Neuronal stem cell (in vitro differentiated cells): ENCODE measurements around the gene CNIH2.

Source experiments
- DNase-seq: peaks from one replicate; pipeline ENCODE4 v3.0.0-alpha.2; 2013; ENCODE audit warnings: low spot score
- H2AFZ ChIP-seq: one replicate; pipeline ENCODE4 v1.6.1; 2013; ENCODE audit warnings: mild to moderate bottlenecking, low read length, inconsistent platforms
- H2AK5ac ChIP-seq: 2 replicates; pipeline ENCODE4 v1.6.1; 2013; ENCODE audit warnings: low read depth, mild to moderate bottlenecking, inconsistent platforms, low read length, moderate library complexity, mixed read lengths
- H2BK120ac ChIP-seq: 2 replicates; pipeline ENCODE4 v1.6.1; 2013; ENCODE audit warnings: low read depth, mild to moderate bottlenecking, inconsistent platforms, low read length, moderate library complexity, mixed read lengths
- H2BK12ac ChIP-seq: one replicate; pipeline ENCODE4 v1.6.1; 2013; ENCODE audit warnings: low read length, inconsistent platforms
- H2BK15ac ChIP-seq: 2 replicates; pipeline ENCODE4 v1.6.1; 2013; ENCODE audit warnings: mild to moderate bottlenecking, low read length, inconsistent platforms, mixed read lengths
- H2BK5ac ChIP-seq: one replicate; pipeline ENCODE4 v1.6.1; 2013; ENCODE audit warnings: inconsistent platforms, mild to moderate bottlenecking, low read length, moderate library complexity
- H3K14ac ChIP-seq: one replicate; pipeline ENCODE4 v1.6.1; 2013; ENCODE audit warnings: low read length, inconsistent platforms
- H3K18ac ChIP-seq: 2 replicates; pipeline ENCODE4 v1.6.1; 2013; ENCODE audit warnings: low read length, inconsistent platforms
- H3K23ac ChIP-seq: 2 replicates; pipeline ENCODE4 v1.6.1; 2013; ENCODE audit warnings: low read depth, mild to moderate bottlenecking, mixed read lengths, low read length, inconsistent platforms; ENCODE audit not compliant: poor library complexity
- H3K27ac ChIP-seq: replicated peaks from 3 replicates; pipeline ENCODE4 v1.5.1; 2013; ENCODE audit warnings: low read length, inconsistent platforms
- H3K27me3 ChIP-seq, 3 experiments: 2 replicates each; pipeline ENCODE4 v1.6.1; 2013; ENCODE audit warnings: low read length in 3 of 3, mild to moderate bottlenecking in 2 of 3, inconsistent platforms in 1 of 3, low read depth in 1 of 3, mixed read lengths in 1 of 3, moderate library complexity in 1 of 3; ENCODE audit not compliant: control insufficient read depth in 3 of 3, insufficient read depth in 3 of 3
- H3K36me3 ChIP-seq, 2 donors: replicated peaks in 1 of 2; 2 replicates each; pipeline ENCODE4 v1.6.1; 2013; ENCODE audit warnings: low read length in 2 of 2; ENCODE audit not compliant: control insufficient read depth in 2 of 2, insufficient read depth in 2 of 2
- H3K4ac ChIP-seq: 2 replicates; pipeline ENCODE4 v1.6.1; 2013; ENCODE audit warnings: inconsistent platforms, mild to moderate bottlenecking, low read length, moderate library complexity
- H3K4me1 ChIP-seq, 2 donors: 1 replicate in 1 of 2; 2 replicates in 1 of 2; pipeline ENCODE4 v1.6.1; 2013; ENCODE audit warnings: low read length in 2 of 2, low read depth in 1 of 2; ENCODE audit not compliant: control insufficient read depth in 2 of 2, insufficient read depth in 1 of 2
- H3K4me2 ChIP-seq: one replicate; pipeline ENCODE4 v1.6.1; 2013; ENCODE audit warnings: mild to moderate bottlenecking, low read length, inconsistent platforms; ENCODE audit not compliant: insufficient read depth, poor library complexity, severe bottlenecking
- H3K4me3 ChIP-seq, 2 donors: 2 replicates each; pipeline ENCODE4 v1.5.1; 2013; ENCODE audit warnings: low read length in 2 of 2, mild to moderate bottlenecking in 2 of 2, inconsistent platforms in 1 of 2, moderate library complexity in 1 of 2
- H3K79me1 ChIP-seq: one replicate; pipeline ENCODE4 v1.6.1; 2013; ENCODE audit warnings: low read depth, mild to moderate bottlenecking, inconsistent platforms, low read length, moderate library complexity
- H3K9ac ChIP-seq: one replicate; pipeline ENCODE4 v1.6.1; 2013; ENCODE audit warnings: mild to moderate bottlenecking, low read depth, low read length, inconsistent platforms; ENCODE audit not compliant: poor library complexity
- H3K9me3 ChIP-seq, 2 donors: replicated peaks in 1 of 2; 2 replicates each; pipeline versions ENCODE3 to v1.6.1; 2013; ENCODE audit warnings: low read length in 2 of 2, mild to moderate bottlenecking in 2 of 2, inconsistent platforms in 1 of 2, low read depth in 1 of 2, mixed read lengths in 1 of 2, moderate library complexity in 1 of 2; ENCODE audit not compliant: control insufficient read depth in 2 of 2, insufficient read depth in 1 of 2
- H4K8ac ChIP-seq: one replicate; pipeline ENCODE4 v1.6.1; 2013; ENCODE audit warnings: low read depth, mild to moderate bottlenecking, inconsistent platforms, low read length, moderate library complexity
- H4K91ac ChIP-seq: one replicate; pipeline ENCODE4 v1.6.1; 2013; ENCODE audit warnings: low read length, low read depth, mild to moderate bottlenecking, inconsistent platforms; ENCODE audit not compliant: poor library complexity
- WGBS, 2 donors: extraction: QIAGEN DNeasy Blood & Tissue Kit; methylation state at CpG; one replicate each; pipeline ENCODE4 v1.1.7; 2013; ENCODE audit warnings: missing lambda C conversion rate in 2 of 2, mixed read lengths in 1 of 2; ENCODE audit not compliant: insufficient read length in 2 of 2, insufficient replicate concordance in 1 of 2; ENCODE audit errors: extremely low coverage in 2 of 2; 5-methylcytosine and 5-hydroxymethylcytosine counted together

The CNIH2 gene

DNA sequence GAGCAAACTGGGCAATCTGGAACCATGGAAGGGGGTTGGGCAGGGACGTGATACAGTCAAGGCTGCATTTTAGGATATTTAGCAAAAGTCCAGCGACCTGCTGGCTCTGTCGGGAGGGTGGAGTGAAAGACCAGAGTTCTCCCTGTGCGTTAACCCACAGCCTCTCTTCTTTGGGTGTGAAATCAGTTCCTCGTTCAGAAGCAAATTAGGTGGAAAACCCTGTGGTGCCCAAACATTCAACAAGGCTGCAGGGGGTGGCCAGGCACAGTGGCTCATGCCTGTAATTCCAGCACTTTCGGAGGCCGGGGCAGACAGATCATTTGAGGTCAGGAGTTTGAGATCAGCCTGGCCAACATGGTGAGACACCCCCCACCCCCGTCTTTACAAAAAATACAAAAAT, 19.6 kb downstream of the CNIH2 start:
- Histone ChIP-seq H3K18ac (no peak overlapping the region), H3K27ac (no peak overlapping the region), H3K4me1 (peaks cover 0 to under 1% of the 10 kb centered on the region in 2 donors), H2BK12ac (no peak overlapping the region), H2AFZ (no peak overlapping the region), H3K79me1 (peaks cover 3% of the 10 kb centered on the region), H3K14ac (no peak overlapping the region), H2BK5ac (no peak overlapping the region), H3K23ac (no peak overlapping the region), H3K4ac (no peak overlapping the region), H2BK15ac (no peak overlapping the region), H3K9me3 (peaks cover 0 to under 1% of the 10 kb centered on the region in 2 donors), H3K27me3 (peaks cover 6 to 55% (median 14%) of the 10 kb centered on the region in 3 experiments), H2BK120ac (no peak overlapping the region), H4K8ac (no peak overlapping the region), H3K4me3 (no peak overlapping the region), H3K9ac (no peak overlapping the region), H3K36me3 (no peaks in the 10 kb centered on the region), H2AK5ac (no peak overlapping the region), H4K91ac (no peak overlapping the region), H3K4me2 (no peak overlapping the region)
- no CpG with 5 or more reads among the region's 8 CpGs for WGBS, 2 donors
- no peak for DNase-seq

GRCh38 chr11:66299186-66299585, 21.2 kb downstream of the CNIH2 start:
- Histone ChIP-seq H2BK5ac (no peak overlapping the region), H3K27ac (no peak overlapping the region), H4K91ac (no peak overlapping the region), H3K9ac (no peak overlapping the region), H2AK5ac (no peak overlapping the region), H3K4me3 (no peak overlapping the region), H3K4ac (no peak overlapping the region), H3K36me3 (no peaks in the 10 kb centered on the region), H4K8ac (no peak overlapping the region), H2BK120ac (no peak overlapping the region), H2BK15ac (no peak overlapping the region), H3K4me2 (no peak overlapping the region), H3K79me1 (peaks cover 3% of the 10 kb centered on the region), H2BK12ac (no peak overlapping the region), H3K23ac (no peak overlapping the region), H3K4me1 (no peaks in the 10 kb centered on the region), H3K27me3 (peaks cover 0 to 39% (median 0%) of the 10 kb centered on the region in 3 experiments), H3K18ac (no peak overlapping the region), H2AFZ (no peak overlapping the region), H3K14ac (no peak overlapping the region), H3K9me3 (no peaks in the 10 kb centered on the region)
- no peak for DNase-seq
- no CpG with 5 or more reads among the region's 3 CpGs for WGBS, 2 donors

GRCh38 chr11:66302656-66303055, 24.7 kb downstream of the CNIH2 start:
- Histone ChIP-seq H3K18ac (no peak overlapping the region), H2BK120ac (no peak overlapping the region), H3K27ac (no peak overlapping the region), H3K4me1 (no peaks in the 10 kb centered on the region), H2AFZ (no peak overlapping the region), H4K8ac (no peak overlapping the region), H3K4ac (no peak overlapping the region), H3K36me3 (no peaks in the 10 kb centered on the region), H3K4me2 (no peak overlapping the region), H2AK5ac (no peak overlapping the region), H2BK15ac (no peak overlapping the region), H3K9ac (no peak overlapping the region), H3K9me3 (no peaks in the 10 kb centered on the region), H4K91ac (no peak overlapping the region), H3K79me1 (no peaks in the 10 kb centered on the region), H2BK12ac (no peak overlapping the region), H3K4me3 (no peak overlapping the region), H3K27me3 (peaks cover 0 to 21% (median 0%) of the 10 kb centered on the region in 3 experiments), H3K14ac (no peak overlapping the region), H2BK5ac (no peak overlapping the region), H3K23ac (no peak overlapping the region)
- no CpG with 5 or more reads among the region's 12 CpGs for WGBS, 2 donors
- DNase-seq = no peak

- Histone ChIP-seq H3K36me3 (no peaks in the 10 kb centered on the region), H3K9me3 (no peaks in the 10 kb centered on the region), H2BK12ac (no peak overlapping the region), H3K14ac (no peak overlapping the region), H2BK120ac (no peak overlapping the region), H3K4me1 (peaks cover 7 to 8% of the 10 kb centered on the region in 2 donors), H2BK5ac (no peak overlapping the region), H3K9ac (no peak overlapping the region), H2AK5ac (no peak overlapping the region), H3K4me2 (no peak overlapping the region), H3K18ac (no peak overlapping the region), H3K4me3 (no peak overlapping the region), H4K91ac (no peak overlapping the region), H3K4ac (no peak overlapping the region), H3K79me1 (no peaks in the 10 kb centered on the region), H2AFZ (no peak overlapping the region), H2BK15ac (peak overlapping the region; percentile 62), H3K27ac (no peak overlapping the region), H3K27me3 (peaks cover 0 to 7% (median 2%) of the 10 kb centered on the region in 3 experiments), H4K8ac (no peak overlapping the region), H3K23ac (no peak overlapping the region)
- DNase-seq = no peak
- no CpG with 5 or more reads among the region's 3 CpGs for WGBS, 2 donors
Observed at GRCh38 chr11:66309475-66309874, 31.5 kb downstream of the CNIH2 start.
